Mesodermal cell (in vitro differentiated cells): Measurements from ENCODE around the gene CCSER2.

Experiments used
- H3K27ac ChIP-seq: 2 replicates; pipeline ENCODE4 v1.7.0; 2013; ENCODE audit warnings: mild to moderate bottlenecking, low read depth, low read length, moderate library complexity; ENCODE audit not compliant: severe bottlenecking
- H3K36me3 ChIP-seq: 2 replicates; pipeline ENCODE4 v1.7.1; 2013; ENCODE audit warnings: mild to moderate bottlenecking, low read length, moderate library complexity; ENCODE audit not compliant: control insufficient read depth, insufficient read depth
- H3K4me1 ChIP-seq: one replicate; pipeline ENCODE4 v1.7.1; 2013; ENCODE audit warnings: mild to moderate bottlenecking, low read length; ENCODE audit not compliant: insufficient read depth, control insufficient read depth, poor library complexity, severe bottlenecking
- H3K4me3 ChIP-seq: 2 replicates; pipeline ENCODE4 v1.7.0; 2013; ENCODE audit warnings: low read length, control low read depth, mild to moderate bottlenecking; ENCODE audit not compliant: insufficient read depth, poor library complexity, severe bottlenecking; ENCODE audit errors: extremely low read depth
- H3K9me3 ChIP-seq: 2 replicates; pipeline ENCODE4 v1.7.1; 2013; ENCODE audit warnings: mild to moderate bottlenecking, low read length, moderate library complexity; ENCODE audit not compliant: control insufficient read depth
- WGBS, 2 experiments: methylation state at CpG; one replicate each; pipeline ENCODE4 v1.1.5; 2013; ENCODE audit warnings: missing lambda C conversion rate in 2 of 2; ENCODE audit not compliant: insufficient coverage in 2 of 2; 5-methylcytosine and 5-hydroxymethylcytosine counted together

Gene CCSER2

DNA sequence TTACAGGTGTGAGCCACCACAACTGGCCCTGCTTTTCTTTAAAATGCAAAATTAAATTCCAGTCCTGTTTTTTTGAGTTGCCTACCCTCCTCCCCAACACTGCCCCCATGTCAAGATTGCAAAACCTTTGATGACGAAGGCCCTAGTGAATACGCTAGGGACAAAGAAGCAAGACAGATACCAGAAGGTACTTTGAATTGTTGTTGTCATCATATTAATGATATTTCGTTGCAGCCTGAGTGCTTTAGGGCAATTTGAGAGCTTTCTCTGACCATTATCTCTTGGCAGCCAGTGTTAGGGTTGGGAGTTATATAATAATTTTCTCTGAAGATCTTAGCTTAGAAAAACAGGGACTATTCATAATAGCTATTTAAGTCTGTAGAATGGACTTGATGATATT is 7.1 kb downstream of the CCSER2 start:
- H3K36me3 ChIP-seq, result peaks cover 8% of the 10 kb centered on the region
- WGBS, 2 experiments, result 94 to 100% methylated on average over 1 to 3 of the region's 3 CpGs
- H3K9me3 ChIP-seq, result no peaks in the 10 kb centered on the region
- peaks cover 50% of the 10 kb centered on the region for H3K4me1 ChIP-seq
- H3K27ac ChIP-seq, result no peak overlapping the region
- H3K4me3 ChIP-seq, result no peak overlapping the region

DNA sequence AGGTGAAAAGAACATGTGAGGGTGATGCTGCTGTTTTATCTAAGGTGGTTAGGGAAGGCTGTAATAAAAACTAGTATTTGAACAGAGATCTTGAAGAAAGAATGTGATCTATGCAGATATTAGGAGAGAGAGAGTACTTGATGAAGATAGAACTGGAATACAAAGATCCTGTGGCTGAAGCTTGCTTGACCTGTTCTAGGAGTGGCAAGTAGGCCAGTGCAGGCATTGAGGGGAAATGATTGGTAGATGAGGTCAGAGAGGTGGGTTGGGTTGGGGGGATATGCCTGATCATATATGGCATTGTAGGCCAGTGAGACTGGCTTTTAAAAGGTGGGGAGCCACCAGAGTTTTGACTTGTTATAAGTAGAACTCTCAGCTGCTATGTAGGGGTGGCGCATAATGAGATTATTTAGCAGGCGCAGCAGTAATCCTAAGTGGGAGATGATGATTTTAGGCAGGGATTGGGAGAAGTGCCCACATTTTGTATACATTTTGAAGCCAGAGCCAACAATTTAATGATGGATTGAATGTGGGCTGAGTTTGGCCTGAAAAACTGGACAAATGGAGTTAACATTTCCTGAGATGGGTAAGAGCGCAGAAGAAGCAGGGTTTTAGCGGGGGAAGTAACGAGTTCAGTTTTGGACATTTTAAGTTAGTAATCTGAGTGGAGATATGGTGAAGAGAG is 8.2 kb downstream of the CCSER2 start:
- Histone ChIP-seq H3K36me3 (peaks cover 19% of the 10 kb centered on the region), H3K27ac (no peak overlapping the region), H3K4me3 (no peak overlapping the region), H3K9me3 (no peaks in the 10 kb centered on the region), H3K4me1 (peaks cover 47% of the 10 kb centered on the region)
- WGBS, 2 experiments, result 86 to 97% methylated on average over 5 of the region's 5 CpGs

DNA sequence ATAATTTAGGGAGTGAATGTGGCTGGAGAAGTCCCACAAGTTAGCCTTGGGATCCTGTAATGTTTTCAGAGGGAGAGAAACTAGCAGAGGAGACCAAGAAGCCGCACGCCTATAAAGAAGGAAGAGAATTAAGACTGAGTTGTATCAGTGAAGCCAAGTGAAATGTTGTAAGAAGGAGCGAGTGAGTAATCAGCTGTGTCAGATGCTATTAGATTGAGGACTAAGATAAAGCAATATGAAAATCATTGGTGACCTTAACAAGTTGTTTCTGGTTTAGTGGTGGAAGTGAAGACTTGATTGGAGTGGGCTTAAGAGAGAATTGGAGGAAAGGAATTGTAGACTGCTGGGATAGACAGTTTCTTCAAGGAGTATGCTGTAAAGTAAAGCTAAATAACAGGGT is 8.8 kb downstream of the CCSER2 start:
- H3K4me1 ChIP-seq, result peaks cover 47% of the 10 kb centered on the region
- no peaks in the 10 kb centered on the region for H3K9me3 ChIP-seq
- peaks cover 23% of the 10 kb centered on the region for H3K36me3 ChIP-seq
- H3K27ac ChIP-seq, result no peak overlapping the region
- H3K4me3 ChIP-seq, result no peak overlapping the region
- WGBS, 2 experiments, result 93 to 94% methylated on average over 3 of the region's 3 CpGs

DNA sequence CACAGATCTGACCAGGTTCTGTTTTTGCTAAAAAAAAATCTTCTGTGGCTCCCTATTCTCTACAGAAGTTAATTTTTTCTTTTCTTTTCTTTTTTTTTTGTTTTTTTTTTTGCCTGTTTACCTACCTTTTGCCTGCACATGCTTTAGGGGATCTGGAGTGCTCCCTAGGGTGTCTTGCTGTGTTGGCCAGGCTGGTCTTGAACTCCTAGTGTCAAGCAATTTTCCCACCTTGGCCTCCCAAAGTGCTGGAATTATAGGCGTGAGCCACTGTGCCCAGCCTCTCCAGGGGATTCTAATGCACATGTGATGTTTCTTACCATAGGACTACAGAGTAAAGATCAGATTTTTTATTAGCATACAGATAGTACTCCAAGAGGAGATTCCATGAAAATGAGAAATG is 10.6 kb downstream of the CCSER2 start:
- H3K27ac ChIP-seq, result no peak overlapping the region
- H3K9me3 ChIP-seq, result no peaks in the 10 kb centered on the region
- H3K4me1 ChIP-seq, result peaks cover 38% of the 10 kb centered on the region
- H3K36me3 ChIP-seq, result peaks cover 36% of the 10 kb centered on the region
- no peak overlapping the region for H3K4me3 ChIP-seq
- WGBS, 2 experiments, result 100% methylated on average over 1 of the region's 1 CpG; no CpG with 5 or more reads in 1 of the 2 experiments

DNA sequence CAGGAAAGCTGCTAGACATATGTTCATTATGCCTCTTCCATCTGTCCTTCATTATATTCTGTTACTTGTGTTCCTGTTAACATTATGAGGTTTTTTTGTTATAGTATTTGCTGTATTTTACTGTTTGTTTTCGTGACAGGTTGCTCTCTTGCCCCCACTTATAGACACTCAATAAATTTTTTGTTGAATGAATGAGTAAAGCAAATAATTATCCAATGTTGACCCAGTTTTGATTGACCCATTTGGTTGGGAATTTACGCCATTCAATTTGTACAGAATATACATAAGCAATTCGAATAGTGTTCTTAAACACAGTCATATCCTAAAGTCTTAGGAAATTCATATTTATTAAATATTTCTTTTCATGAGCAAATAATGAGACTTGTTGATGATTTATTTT is 11.8 kb downstream of the CCSER2 start:
- Histone ChIP-seq H3K4me3 (no peak overlapping the region), H3K4me1 (peaks cover 26% of the 10 kb centered on the region), H3K36me3 (peaks cover 42% of the 10 kb centered on the region), H3K27ac (no peak overlapping the region), H3K9me3 (no peaks in the 10 kb centered on the region)
- no CpG with 5 or more reads among the region's 3 CpGs for WGBS, 2 experiments

DNA sequence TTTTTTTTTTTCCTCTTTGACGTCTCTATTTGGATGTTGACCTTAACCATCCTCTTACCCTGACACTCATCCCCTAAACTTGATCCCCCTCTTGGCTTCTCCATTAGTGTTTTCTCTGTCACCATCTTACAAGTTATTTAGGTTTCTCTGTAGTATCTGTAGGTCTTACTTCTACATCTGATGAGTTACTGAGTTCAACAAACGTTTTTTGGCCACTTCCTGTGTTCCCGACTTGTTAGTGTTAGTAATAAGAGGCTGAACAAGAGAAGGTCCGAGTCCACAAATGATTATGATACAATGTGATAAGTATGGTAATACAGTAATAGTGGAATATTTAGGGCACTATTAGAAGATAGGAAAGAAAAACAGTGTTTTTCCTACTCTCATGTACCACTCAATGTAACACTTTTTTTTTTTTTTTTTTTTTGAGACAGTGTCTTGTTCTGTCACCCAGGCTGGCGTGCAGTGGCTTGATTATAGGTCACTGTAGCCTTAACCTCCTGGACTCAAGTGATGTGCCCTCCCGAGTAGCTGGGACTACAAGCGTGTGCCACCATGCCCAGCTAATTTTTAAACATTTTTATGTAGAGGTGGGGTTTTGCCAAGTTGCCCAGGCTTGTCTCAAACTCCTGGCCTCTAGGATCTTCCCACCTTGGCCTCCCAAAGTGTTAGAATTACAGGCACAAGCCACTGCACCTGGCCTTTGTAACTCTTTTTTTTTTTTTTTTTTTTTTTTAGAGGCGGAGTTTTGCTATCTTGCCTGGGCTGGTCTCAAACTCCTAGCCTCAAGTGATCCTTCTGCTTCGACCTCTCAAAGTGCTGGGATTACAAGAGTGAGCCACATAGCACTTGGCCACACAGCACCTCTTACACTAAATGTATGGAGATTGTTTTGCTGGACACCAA is 12.5 kb downstream of the CCSER2 start:
- H3K4me3 ChIP-seq, result no peak overlapping the region
- H3K27ac ChIP-seq, result no peak overlapping the region
- peaks cover 19% of the 10 kb centered on the region for H3K4me1 ChIP-seq
- WGBS, 2 experiments, result 84 to 93% methylated on average over 4 to 5 of the region's 9 CpGs
- H3K9me3 ChIP-seq, result no peaks in the 10 kb centered on the region
- peaks cover 45% of the 10 kb centered on the region for H3K36me3 ChIP-seq

DNA sequence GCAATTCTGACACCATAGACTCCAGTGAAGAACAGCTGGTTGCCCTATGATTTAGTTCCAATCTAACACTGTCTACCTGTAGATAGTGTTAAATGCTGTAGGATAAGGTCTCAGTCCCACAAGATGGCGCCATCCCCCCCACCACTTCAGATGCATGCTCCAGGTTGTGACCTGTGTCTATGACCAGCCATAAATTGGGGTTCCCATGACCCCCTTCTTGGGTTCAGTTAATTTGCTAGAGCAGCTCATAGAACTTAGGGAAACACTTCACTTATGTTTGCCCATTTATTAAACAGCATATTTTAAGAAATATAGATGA is 13.1 kb downstream of the CCSER2 start:
- Histone ChIP-seq H3K36me3 (peaks cover 51% of the 10 kb centered on the region), H3K4me3 (no peak overlapping the region), H3K9me3 (no peaks in the 10 kb centered on the region), H3K27ac (no peak overlapping the region), H3K4me1 (peaks cover 13% of the 10 kb centered on the region)
- no CpG with 5 or more reads among the region's 1 CpG for WGBS, 2 experiments

DNA sequence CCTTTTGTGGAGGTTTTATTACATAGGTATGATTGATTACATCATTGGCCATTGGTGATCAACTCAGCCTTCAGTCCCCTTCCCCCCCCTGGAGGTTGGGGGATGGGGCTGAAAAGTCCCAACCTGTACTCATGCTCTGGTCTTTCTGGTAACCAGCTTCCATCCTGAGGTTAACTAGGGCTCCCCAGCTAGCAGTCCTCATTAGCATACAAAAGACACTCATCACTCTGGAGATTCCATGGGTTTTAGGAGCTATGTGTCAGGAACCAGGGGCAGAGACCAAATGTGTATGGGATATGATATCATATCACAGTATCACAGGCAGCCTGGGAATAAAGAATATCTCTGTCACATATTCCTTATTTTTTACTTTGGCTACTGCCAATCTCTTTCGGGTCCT is 13.6 kb downstream of the CCSER2 start:
- Histone ChIP-seq H3K27ac (no peak overlapping the region), H3K4me1 (peaks cover 8% of the 10 kb centered on the region), H3K4me3 (no peak overlapping the region), H3K36me3 (peaks cover 51% of the 10 kb centered on the region), H3K9me3 (no peaks in the 10 kb centered on the region)
- 89 to 100% methylated on average over 1 of the region's 1 CpG for WGBS, 2 experiments

DNA sequence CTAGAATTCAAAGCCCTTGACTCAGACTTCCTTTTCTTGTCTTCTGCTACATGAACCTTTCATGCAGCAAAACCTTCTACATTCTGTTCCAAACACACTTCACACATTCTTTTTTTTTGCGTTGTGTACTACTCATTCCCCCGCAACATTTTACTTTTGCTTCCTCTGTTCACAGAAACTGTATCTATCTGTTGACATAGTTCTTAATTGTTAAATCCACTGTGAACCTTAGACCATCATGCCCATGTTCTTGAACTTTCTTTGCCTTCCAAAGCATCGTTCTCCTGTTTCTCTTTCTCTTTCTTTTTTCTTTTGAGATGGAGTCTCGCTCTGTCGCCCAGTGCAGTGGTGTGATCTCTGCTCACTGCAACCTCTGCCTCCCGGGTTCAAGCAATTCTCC is 14.2 kb downstream of the CCSER2 start:
- Histone ChIP-seq H3K36me3 (peaks cover 51% of the 10 kb centered on the region), H3K9me3 (no peaks in the 10 kb centered on the region), H3K27ac (no peak overlapping the region), H3K4me1 (peaks cover 3% of the 10 kb centered on the region), H3K4me3 (no peak overlapping the region)
- 82 to 97% methylated on average over 4 of the region's 6 CpGs for WGBS, 2 experiments

DNA sequence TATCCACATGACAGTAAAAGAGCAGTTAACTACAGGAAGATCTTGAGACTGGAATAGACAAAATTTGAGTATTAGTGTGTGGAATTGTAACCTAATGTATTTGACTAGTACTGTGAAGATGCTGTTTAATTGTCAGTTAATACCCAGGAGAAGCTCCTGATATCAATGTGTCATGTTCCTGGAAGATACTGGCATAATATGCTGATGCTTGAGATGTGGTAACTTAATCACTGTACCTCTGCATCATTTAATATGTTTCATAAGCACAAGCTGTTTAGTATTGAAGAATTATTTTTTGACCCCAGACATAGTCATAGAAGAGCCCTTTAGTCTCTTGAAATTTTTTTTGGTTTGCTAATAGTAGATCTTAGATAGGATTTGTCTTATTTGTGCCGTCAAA is 15.4 kb downstream of the CCSER2 start:
- no CpG with 5 or more reads among the region's 1 CpG for WGBS, 2 experiments
- Histone ChIP-seq H3K36me3 (peaks cover 48% of the 10 kb centered on the region), H3K27ac (no peak overlapping the region)

DNA sequence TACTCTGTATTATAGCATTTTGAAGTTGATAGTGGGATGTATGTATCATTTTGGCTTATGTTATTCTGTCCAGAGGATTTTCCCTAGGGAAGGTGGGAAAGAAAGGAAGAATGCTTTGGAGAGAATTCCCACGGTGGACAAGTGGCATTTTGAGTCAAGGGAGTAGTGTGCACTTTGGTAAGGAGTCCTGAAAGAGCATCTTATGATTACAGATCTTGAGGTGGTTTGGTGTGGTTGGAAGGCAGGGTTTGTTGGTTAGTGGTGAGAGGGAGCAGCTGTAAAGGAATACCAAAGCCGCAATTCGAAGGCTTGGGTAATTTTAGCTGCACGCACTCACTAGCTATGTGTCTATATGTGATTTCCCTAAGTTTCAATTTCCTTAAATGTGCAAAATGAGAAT is 16.1 kb downstream of the CCSER2 start:
- H3K4me1 ChIP-seq, result no peaks in the 10 kb centered on the region
- H3K36me3 ChIP-seq, result peaks cover 50% of the 10 kb centered on the region
- WGBS, 2 experiments, result 91 to 100% methylated on average over 1 of the region's 4 CpGs
- H3K9me3 ChIP-seq, result no peaks in the 10 kb centered on the region
- no peak overlapping the region for H3K4me3 ChIP-seq
- H3K27ac ChIP-seq, result no peak overlapping the region

More for the DNA sequence above, 15.4 kb downstream of the CCSER2 start:
- Histone ChIP-seq H3K9me3 (no peaks in the 10 kb centered on the region), H3K4me3 (no peak overlapping the region), H3K4me1 (no peaks in the 10 kb centered on the region)
